ENCODE measurements around the gene CMPK1. TPM values are rescaled to one million over a fixed set of nuclear protein-coding genes. Genes with fewer than 3 reads are reported as not detected.

CMPK1 gene
- total RNA-seq, 1 experiment from 2014 or later = 28.7 TPM

GRCh38 chr1:47328992-47329391, 4.6 kb upstream of the CMPK1 start:
- Histone ChIP-seq H3T11ph (ENCODE audit: low read length) (no peak overlapping the region), H4K8ac (replicated peaks; ENCODE audit: insufficient read length, low read depth, low read length) (no peak overlapping the region), H3K27me3 (ENCODE audit: insufficient read depth, low read length) (no peaks in the 10 kb centered on the region), H3K27ac (ENCODE audit: insufficient read length, low read depth, low read length) (no peak overlapping the region), H2BK15ac (ENCODE audit: low read depth, low read length) (no peak overlapping the region), H4K5ac (ENCODE audit: insufficient read length, low read depth, low read length) (no peak overlapping the region), H3K9ac (ENCODE audit: extremely low read depth, insufficient read length, low read length) (no peak overlapping the region), H3K9me3 (ENCODE audit: control insufficient read depth, low read depth, low read length) (no peaks in the 10 kb centered on the region), H3K23me2 (ENCODE audit: insufficient read length, low read depth, low read length, poor library complexity, severe bottlenecking) (peaks cover 4% of the 10 kb centered on the region), H2AK5ac (ENCODE audit: insufficient read length, low read length) (no peak overlapping the region), H3K4ac (ENCODE audit: low read depth, low read length) (no peak overlapping the region), H2BK12ac (ENCODE audit: insufficient read length, low read depth, low read length) (no peak overlapping the region), H3K79me1 (ENCODE audit: insufficient read depth, low read depth, low read length, poor library complexity, severe bottlenecking) (no peaks in the 10 kb centered on the region), H4K91ac (ENCODE audit: insufficient read length, low read depth, low read length) (no peak overlapping the region), H3K4me2 (ENCODE audit: insufficient read depth, insufficient read length, low read length) (no peak overlapping the region), H3K14ac (ENCODE audit: insufficient read depth, low read length) (no peak overlapping the region), H3K18ac (ENCODE audit: insufficient read length, low read depth, low read length) (no peak overlapping the region), H2AFZ (ENCODE audit: low read length) (no peak overlapping the region), H2BK5ac (ENCODE audit: insufficient read length, low read length) (no peak overlapping the region), H3K79me2 (ENCODE audit: insufficient read depth, low read length) (no peaks in the 10 kb centered on the region), H3K23ac (ENCODE audit: insufficient read length, low read depth, low read length) (no peak overlapping the region), H3K56ac (ENCODE audit: insufficient read length, low read depth, low read length) (no peak overlapping the region), H4K20me1 (ENCODE audit: control insufficient read depth, insufficient read depth, insufficient read length) (no peaks in the 10 kb centered on the region), H3K4me1 (ENCODE audit: insufficient read depth, low read length) (peaks cover 2% of the 10 kb centered on the region; the same call in 1 of the 2 replicates), H2BK120ac (ENCODE audit: low read depth, low read length, poor library complexity, severe bottlenecking) (no peak overlapping the region), H2BK20ac (ENCODE audit: low read depth, low read length, poor library complexity, severe bottlenecking) (no peak overlapping the region)
- no peak for TF ChIP-seq CTCF (conservative IDR thresholded peaks at IDR 0.05)
- DNase-seq = no peak
- no peaks in the 10 kb centered on the region for H3K36me3 Mint-ChIP-seq (ENCODE audit: insufficient read depth in 1 of 3, low read depth in 3 of 3)
- H3K27me3 Mint-ChIP-seq (ENCODE audit: low read depth) = no peaks in the 10 kb centered on the region
- peaks cover 0 to 3% of the 10 kb centered on the region in 2 experiments; a peak in 2 of 4 replicates for H3K4me1 Mint-ChIP-seq
- WGBS (ENCODE audit: extremely low coverage, insufficient read length, low lambda C conversion rate) = no CpG with 5 or more reads among the region's 3 CpGs
- H3K4me3 Mint-ChIP-seq = no peak overlapping the region
- no peaks in the 10 kb centered on the region for H3K9me3 Mint-ChIP-seq
- no peak overlapping the region for H3K27ac Mint-ChIP-seq

Data from H9 (cell line).